HG03342 (cell line): ENCODE results near the gene NBL1.

ENCODE experiments used
- ATAC-seq: cut with Tn5 transposase; IDR thresholded peaks from one replicate; pipeline ENCODE4 v1.9.1; 2021; ENCODE audit warnings: mild to moderate bottlenecking, moderate library complexity; ENCODE audit not compliant: unreplicated experiment

The NBL1 gene

GRCh38 chr1:19665496-19666465, 21.7 kb downstream of the NBL1 start:
- no peak for ATAC-seq

GRCh38 chr1:19668888-19669287, 24.8 kb downstream of the NBL1 start:
- ATAC-seq, result no peak

GRCh38 chr1:19670787-19671186, 26.7 kb downstream of the NBL1 start:
- no peak for ATAC-seq

- ATAC-seq, result no peak
These were observed 28.1 kb downstream of the NBL1 start for GRCh38 chr1:19672237-19672636.

- ATAC-seq, result no peak
These were observed 31.7 kb downstream of the NBL1 start for GRCh38 chr1:19675797-19676196.

- no peak for ATAC-seq
These were observed 32.4 kb downstream of the NBL1 start for GRCh38 chr1:19676438-19676922.

GRCh38 chr1:19678493-19678892, 34.4 kb downstream of the NBL1 start:
- ATAC-seq, result no peak

GRCh38 chr1:19678931-19679453, 34.9 kb downstream of the NBL1 start:
- no peak for ATAC-seq

- no peak for ATAC-seq
These were observed 35.6 kb downstream of the NBL1 start for GRCh38 chr1:19679691-19680090.

- ATAC-seq, result no peak
These were observed 36.5 kb downstream of the NBL1 start for GRCh38 chr1:19680644-19681043.

- no peak for ATAC-seq
These were observed 38.1 kb downstream of the NBL1 start for GRCh38 chr1:19682257-19682656.

GRCh38 chr1:19682901-19683300, 38.8 kb downstream of the NBL1 start:
- no peak for ATAC-seq

- ATAC-seq, result no peak
These were observed 39.2 kb downstream of the NBL1 start for GRCh38 chr1:19683351-19683750.

- ATAC-seq, result no peak
These were observed 40.6 kb downstream of the NBL1 start for GRCh38 chr1:19684677-19685076.

- no peak for ATAC-seq
These were observed 41.9 kb downstream of the NBL1 start for GRCh38 chr1:19685994-19686393.

GRCh38 chr1:19687414-19687813, 43.3 kb downstream of the NBL1 start:
- no peak for ATAC-seq

- ATAC-seq, result no peak
These were observed 44.1 kb downstream of the NBL1 start for GRCh38 chr1:19688041-19688842.

GRCh38 chr1:19689085-19689757, 45.1 kb downstream of the NBL1 start:
- ATAC-seq, result no peak

- ATAC-seq, result no peak
These were observed 45.7 kb downstream of the NBL1 start for GRCh38 chr1:19689856-19690255.

GRCh38 chr1:19690342-19690741, 46.2 kb downstream of the NBL1 start:
- ATAC-seq, result no peak

GRCh38 chr1:19694298-19694697, 50.2 kb downstream of the NBL1 start:
- ATAC-seq, result no peak
